ENCODE data around the gene IRX2.

IRX2 gene

GRCh38 chr5:2711446-2712425 is 39.7 kb downstream of the IRX2 start:
- DNase-seq: no peak

- DNase-seq: no peak
Observed at GRCh38 chr5:2710910-2711309, 40.6 kb downstream of the IRX2 start.

GRCh38 chr5:2709976-2710689 is 41.3 kb downstream of the IRX2 start:
- DNase-seq: no peak

GRCh38 chr5:2708751-2709150 is 42.7 kb downstream of the IRX2 start:
- no peak for DNase-seq

GRCh38 chr5:2708132-2708531 is 43.3 kb downstream of the IRX2 start:
- DNase-seq: no peak

GRCh38 chr5:2705861-2706260 is 45.6 kb downstream of the IRX2 start:
- DNase-seq: no peak

GRCh38 chr5:2704806-2705645 is 46.5 kb downstream of the IRX2 start:
- no peak for DNase-seq

- DNase-seq: no peak
Observed at GRCh38 chr5:2704111-2704510, 47.4 kb downstream of the IRX2 start.

- no peak for DNase-seq
Observed at GRCh38 chr5:2703615-2704014, 47.9 kb downstream of the IRX2 start.

GRCh38 chr5:2703041-2703440 is 48.4 kb downstream of the IRX2 start:
- no peak for DNase-seq

GRCh38 chr5:2702096-2702879 is 49.2 kb downstream of the IRX2 start:
- no peak for DNase-seq

- DNase-seq: no peak
Observed at GRCh38 chr5:2701592-2701991, 49.9 kb downstream of the IRX2 start.

- no peak for DNase-seq
Observed at GRCh38 chr5:2700876-2701275, 50.6 kb downstream of the IRX2 start.

- no peak for DNase-seq
Observed at GRCh38 chr5:2699686-2700085, 51.8 kb downstream of the IRX2 start.

GRCh38 chr5:2699231-2699630 is 52.2 kb downstream of the IRX2 start:
- DNase-seq: no peak

GRCh38 chr5:2698581-2698980 is 52.9 kb downstream of the IRX2 start:
- DNase-seq: no peak

- no peak for DNase-seq
Observed at GRCh38 chr5:2697446-2698200, 53.9 kb downstream of the IRX2 start.

- DNase-seq: no peak
Observed at GRCh38 chr5:2697041-2697440, 54.4 kb downstream of the IRX2 start.
